Esophagus muscularis mucosa (tissue), 4 donors: ENCODE measurements around the gene CFAP221. TPM values are rescaled to one million over a fixed set of nuclear protein-coding genes. Genes with fewer than 3 reads are reported as not detected.

Experiments
- DNase-seq: peaks from one replicate; pipeline ENCODE4 v3.0.0-alpha.2; 2017; ENCODE audit errors: extremely low spot score
- H3K27ac ChIP-seq, 4 donors: fragments of 200-600 bp; sonication (generic); replicated peaks in 1 of 4; 1 replicate in 3 of 4; 2 replicates in 1 of 4; pipeline ENCODE4 v1.5.1; 2016 to 2019; ENCODE audit warnings: mild to moderate bottlenecking in 1 of 4
- H3K27me3 ChIP-seq, 4 donors: fragments of 200-600 bp; sonication (generic); one replicate each; pipeline versions ENCODE4 v1.5.1 to v1.6.0; 2016 to 2019
- H3K36me3 ChIP-seq, 4 donors: fragments of 200-600 bp; sonication (generic); one replicate each; pipeline ENCODE4 v1.5.1; 2016 to 2019
- H3K4me1 ChIP-seq, 4 donors: fragments of 200-600 bp; sonication (generic); one replicate each; pipeline ENCODE4 v1.5.1; 2016 to 2019
- H3K4me3 ChIP-seq, 4 donors: fragments of 200-600 bp; sonication (generic); 1 replicate in 2 of 4; 2 replicates in 2 of 4; pipeline ENCODE4 v1.5.1; 2016 to 2019; ENCODE audit warnings: mild to moderate bottlenecking in 4 of 4, moderate library complexity in 1 of 4
- H3K9me3 ChIP-seq, 4 donors: fragments of 200-600 bp; sonication (generic); 1 replicate in 3 of 4; 2 replicates in 1 of 4; pipeline ENCODE4 v1.5.1; 2016 to 2019
- EP300 ChIP-seq: sonication (generic); formaldehyde crosslinking; IDR thresholded peaks from one replicate; pipeline ENCODE4 v1.6.1; 2017; ENCODE audit warnings: antibody characterized with exemption
- POLR2A ChIP-seq: fragments of 450-650 bp; IDR thresholded peaks from one replicate; pipeline ENCODE4 v1.6.1; 2017; ENCODE audit warnings: antibody characterized with exemption, moderate library complexity, mild to moderate bottlenecking, low read depth
- POLR2AphosphoS5 ChIP-seq, 2 donors: sonication (generic); formaldehyde crosslinking; IDR thresholded peaks; one replicate each; pipeline ENCODE4 v1.6.1; 2017; ENCODE audit warnings: antibody characterized with exemption in 2 of 2
- WGBS: methylation state at CpG from one replicate; pipeline ENCODE4 v1.1.5; 2018; 5-methylcytosine and 5-hydroxymethylcytosine counted together
- intact Hi-C: fragments of 100-400 bp; cut with DNase I; formaldehyde crosslinking; loops from one replicate; pipeline ENCODE4 v1.15.1; 2023
- total RNA-seq, 4 donors: library from RNA; depleted of rRNA; stranded (reverse); fragments of >200 nt; gene quantifications; one replicate each; pipeline versions ENCODE4 v1.1.0 to v1.2.1, GENCODE V29; 2016
- TF ChIP-seq, protein P1 (sequence below), 3 experiments: fragments of 200-600 bp in 2 of 3; fragments of 450-650 bp in 1 of 3; sonication (generic) in 2 of 3; IDR thresholded peaks; one replicate each; pipeline ENCODE4 v1.5.1; 2017 to 2019; ENCODE audit warnings: antibody characterized with exemption in 3 of 3, mild to moderate bottlenecking in 2 of 3, moderate library complexity in 1 of 3

The CFAP221 gene
- total RNA-seq, 4 donors from 2014 or later = 0.17 to 0.97 (median 0.29) TPM

DNA sequence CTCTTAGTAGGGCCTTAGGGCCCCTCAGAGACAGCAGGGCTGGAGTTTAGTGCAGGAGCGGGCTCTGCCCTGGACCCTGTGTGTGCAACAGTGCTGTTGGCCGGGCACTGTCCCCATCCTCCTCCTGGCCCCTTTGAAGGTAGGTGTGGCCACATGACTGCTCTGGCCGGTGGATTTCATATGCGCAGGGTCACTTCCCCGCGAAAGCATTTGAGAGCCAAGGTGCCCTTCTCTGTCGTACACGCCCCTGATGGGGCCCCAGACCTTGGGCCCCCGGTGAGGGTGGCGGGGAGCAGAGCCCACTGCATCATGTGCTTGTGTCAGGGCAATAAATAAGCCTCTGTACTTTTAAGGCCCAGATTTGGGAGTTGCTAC lies 150.2 kb downstream of the CFAP221 start:
- WGBS = 70% methylated on average over 9 of the region's 10 CpGs

DNA sequence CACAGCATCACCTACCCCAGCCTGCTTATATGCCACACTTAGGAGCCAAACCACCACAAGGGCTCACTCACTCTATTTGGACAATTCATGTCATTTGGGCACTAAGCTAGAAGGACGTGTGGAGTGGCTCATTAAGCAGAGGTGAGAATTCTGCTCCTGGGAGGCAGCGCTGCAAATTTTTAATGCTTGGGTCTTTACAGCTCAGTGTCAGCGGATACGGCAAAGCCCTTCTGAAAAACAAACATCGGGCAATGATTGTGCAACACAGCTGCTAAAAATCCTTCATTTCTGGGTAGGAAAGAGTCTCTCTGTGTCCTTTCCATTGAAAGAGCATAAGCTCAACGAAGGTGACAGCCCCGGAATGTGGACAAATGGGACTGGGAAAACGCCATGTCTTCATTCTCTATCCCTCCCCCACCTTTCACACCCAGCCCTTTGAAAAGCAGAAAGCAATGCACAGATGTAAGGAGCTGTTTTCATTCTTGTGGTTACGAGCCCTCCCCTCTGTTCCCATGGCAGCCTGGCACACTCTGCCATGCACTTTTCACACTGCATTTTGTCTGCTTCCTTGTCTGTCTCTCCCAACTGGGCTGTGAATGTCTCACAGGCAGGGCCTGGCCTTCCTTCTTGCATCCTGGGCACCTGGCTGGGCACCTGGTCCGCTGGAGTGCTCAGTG lies 150.7 kb downstream of the CFAP221 start:
- peaks cover 0 to 13% (median 9%) of the 10 kb centered on the region in 4 donors for H3K4me1 ChIP-seq
- H3K4me3 ChIP-seq = no peak overlapping the region
- intact Hi-C loops = no loop called here
- TF ChIP-seq, protein P1, sequence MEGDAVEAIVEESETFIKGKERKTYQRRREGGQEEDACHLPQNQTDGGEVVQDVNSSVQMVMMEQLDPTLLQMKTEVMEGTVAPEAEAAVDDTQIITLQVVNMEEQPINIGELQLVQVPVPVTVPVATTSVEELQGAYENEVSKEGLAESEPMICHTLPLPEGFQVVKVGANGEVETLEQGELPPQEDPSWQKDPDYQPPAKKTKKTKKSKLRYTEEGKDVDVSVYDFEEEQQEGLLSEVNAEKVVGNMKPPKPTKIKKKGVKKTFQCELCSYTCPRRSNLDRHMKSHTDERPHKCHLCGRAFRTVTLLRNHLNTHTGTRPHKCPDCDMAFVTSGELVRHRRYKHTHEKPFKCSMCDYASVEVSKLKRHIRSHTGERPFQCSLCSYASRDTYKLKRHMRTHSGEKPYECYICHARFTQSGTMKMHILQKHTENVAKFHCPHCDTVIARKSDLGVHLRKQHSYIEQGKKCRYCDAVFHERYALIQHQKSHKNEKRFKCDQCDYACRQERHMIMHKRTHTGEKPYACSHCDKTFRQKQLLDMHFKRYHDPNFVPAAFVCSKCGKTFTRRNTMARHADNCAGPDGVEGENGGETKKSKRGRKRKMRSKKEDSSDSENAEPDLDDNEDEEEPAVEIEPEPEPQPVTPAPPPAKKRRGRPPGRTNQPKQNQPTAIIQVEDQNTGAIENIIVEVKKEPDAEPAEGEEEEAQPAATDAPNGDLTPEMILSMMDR (IDR thresholded peaks at IDR 0.05) = no peak
- TF ChIP-seq EP300 = no peak
- TF ChIP-seq POLR2A = no peak
- TF ChIP-seq POLR2AphosphoS5 (IDR thresholded peaks at IDR 0.05) = no peak
- H3K27me3 ChIP-seq = no peaks in the 10 kb centered on the region
- DNase-seq = no peak
- H3K36me3 ChIP-seq = peaks cover 0 to under 1% (median 0%) of the 10 kb centered on the region in 4 donors
- no peaks in the 10 kb centered on the region for H3K9me3 ChIP-seq
- WGBS = 48% methylated on average over 10 of the region's 10 CpGs
- H3K27ac ChIP-seq = no peak overlapping the region

More for the DNA sequence above, 150.2 kb downstream of the CFAP221 start:
- H3K9me3 ChIP-seq = no peaks in the 10 kb centered on the region
- TF ChIP-seq POLR2AphosphoS5 (IDR thresholded peaks at IDR 0.05) (no peak), POLR2A (no peak), EP300 (no peak)
- TF ChIP-seq, protein P1 (IDR thresholded peaks at IDR 0.05) = no peak
- H3K36me3 ChIP-seq = peaks cover 0 to 6% (median 3%) of the 10 kb centered on the region in 4 donors
- H3K4me1 ChIP-seq = peaks cover 0 to 13% (median 9%) of the 10 kb centered on the region in 4 donors
- H3K4me3 ChIP-seq = no peak overlapping the region
- no peak overlapping the region for H3K27ac ChIP-seq
- intact Hi-C loops = no loop called here
- DNase-seq = no peak
- H3K27me3 ChIP-seq = no peaks in the 10 kb centered on the region

DNA sequence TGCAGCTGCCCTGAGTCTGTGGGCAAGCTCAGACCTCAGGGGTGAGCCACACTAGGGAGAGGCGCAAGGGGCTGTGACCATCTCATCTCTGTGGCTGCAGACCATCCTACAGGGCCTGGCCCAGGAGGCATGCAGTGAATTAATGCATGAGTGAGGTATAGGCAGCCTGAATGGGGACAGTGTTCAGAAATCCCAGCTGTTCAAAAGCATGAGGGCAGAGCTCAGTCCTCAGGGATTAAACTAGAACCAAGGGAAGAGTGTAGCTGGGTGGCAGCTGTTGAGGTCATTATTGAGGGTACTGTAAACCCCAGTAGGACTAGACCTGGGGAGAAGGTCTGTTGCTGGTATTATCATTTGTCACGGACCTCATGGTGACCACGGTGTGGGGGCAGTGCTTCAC lies 151.8 kb downstream of the CFAP221 start:
- no peaks in the 10 kb centered on the region for H3K9me3 ChIP-seq
- DNase-seq = no peak
- no peaks in the 10 kb centered on the region for H3K36me3 ChIP-seq
- no peak overlapping the region for H3K4me3 ChIP-seq
- TF ChIP-seq EP300 (no peak), POLR2AphosphoS5 (IDR thresholded peaks at IDR 0.05) (no peak)
- WGBS = 90% methylated on average over 3 of the region's 3 CpGs
- H3K4me1 ChIP-seq = peaks cover 0 to 13% (median 9%) of the 10 kb centered on the region in 4 donors
- no peaks in the 10 kb centered on the region for H3K27me3 ChIP-seq
- intact Hi-C loops = no loop called here
- no peak overlapping the region for H3K27ac ChIP-seq

DNA sequence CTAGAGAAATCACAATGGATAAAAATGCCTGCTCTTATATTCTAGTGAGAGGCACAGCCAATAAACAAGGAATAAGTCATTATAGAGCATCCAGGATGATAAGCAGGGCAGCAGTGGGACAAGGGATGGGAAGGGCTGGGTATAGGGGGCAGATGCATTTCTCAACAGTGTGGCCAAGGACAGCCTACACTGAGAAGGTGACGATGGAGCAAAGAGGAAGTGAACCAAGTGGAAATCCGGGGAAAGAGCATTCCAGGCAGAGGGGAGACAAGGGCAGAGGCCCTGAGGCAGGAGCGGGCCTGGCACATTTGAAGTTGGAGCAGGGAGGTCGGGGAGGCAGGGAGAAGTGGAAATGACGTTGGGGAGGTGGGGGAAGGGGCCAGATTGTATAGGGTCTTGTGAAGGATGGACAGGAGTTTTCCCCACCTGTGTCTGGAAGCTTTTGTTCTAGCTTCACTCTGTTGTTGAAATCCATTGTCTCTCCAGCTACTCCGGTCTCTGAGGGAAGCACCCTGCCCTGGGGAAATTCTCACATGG lies 152.3 kb downstream of the CFAP221 start:
- Histone ChIP-seq H3K36me3 (no peaks in the 10 kb centered on the region), H3K4me1 (peaks cover 0 to 13% (median 9%) of the 10 kb centered on the region in 4 donors), H3K27ac (no peak overlapping the region), H3K9me3 (no peaks in the 10 kb centered on the region), H3K4me3 (no peak overlapping the region), H3K27me3 (no peaks in the 10 kb centered on the region)
- WGBS = 71% methylated on average over 6 of the region's 6 CpGs
- no peak for TF ChIP-seq EP300
- TF ChIP-seq, protein P1 (IDR thresholded peaks at IDR 0.05) = no peak
- no peak for TF ChIP-seq POLR2AphosphoS5 (IDR thresholded peaks at IDR 0.05)
- no peak for TF ChIP-seq POLR2A
- DNase-seq = no peak
- intact Hi-C loops = no loop called here

DNA sequence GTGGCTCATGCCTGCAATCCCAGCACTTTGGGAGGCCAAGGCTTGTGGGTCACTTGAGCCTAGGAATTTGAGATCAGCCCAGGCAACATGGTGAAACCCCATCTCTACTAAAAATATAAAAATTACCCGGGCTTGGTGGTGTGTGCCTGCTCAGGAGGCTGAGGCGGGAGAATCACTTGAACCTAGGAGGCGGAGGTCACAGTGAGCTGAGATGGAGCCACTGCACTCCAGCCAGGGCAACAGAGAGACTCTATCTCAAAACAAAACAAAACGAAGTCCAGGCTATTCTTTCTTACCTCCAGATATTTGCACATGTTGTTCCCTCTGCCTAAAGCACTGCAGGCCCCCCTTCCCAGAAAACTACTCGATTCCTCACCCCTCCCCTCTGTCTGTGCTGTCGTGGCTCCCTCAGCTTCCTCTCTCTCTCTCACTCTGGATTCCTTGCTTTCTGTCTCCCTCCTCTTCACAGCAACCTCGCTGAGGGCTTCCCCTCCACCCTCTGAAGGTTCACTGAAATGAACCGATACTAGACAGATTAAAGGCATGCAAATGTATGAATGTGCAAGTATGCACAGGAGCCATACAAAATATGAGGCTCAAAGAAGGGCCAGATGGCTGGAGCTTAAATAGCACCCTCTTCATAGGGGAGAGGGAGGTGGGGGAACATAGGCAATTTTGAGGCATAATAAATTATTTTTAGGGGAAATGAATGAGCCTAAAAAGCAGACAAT lies 153.2 kb downstream of the CFAP221 start:
- no peak for TF ChIP-seq POLR2AphosphoS5 (IDR thresholded peaks at IDR 0.05)
- no peak for TF ChIP-seq POLR2A
- TF ChIP-seq EP300 = no peak
- TF ChIP-seq, protein P1 (IDR thresholded peaks at IDR 0.05) = no peak
- H3K27me3 ChIP-seq = no peaks in the 10 kb centered on the region
- no peak overlapping the region for H3K4me3 ChIP-seq
- DNase-seq = no peak
- WGBS = 55% methylated on average over 8 of the region's 8 CpGs
- H3K9me3 ChIP-seq = no peaks in the 10 kb centered on the region
- intact Hi-C loops = no loop called here
- H3K36me3 ChIP-seq = no peaks in the 10 kb centered on the region
- H3K4me1 ChIP-seq = peaks cover 0 to 13% (median 9%) of the 10 kb centered on the region in 4 donors
- no peak overlapping the region for H3K27ac ChIP-seq
